ENCODE measurements around the gene CISD1. TPM values are rescaled to one million over a fixed set of nuclear protein-coding genes. Genes with fewer than 3 reads are reported as not detected.

CISD1 gene
- total and polyA plus RNA-seq, 5 donors from 2014 or later, result 4.4 to 79.5 (median 51.6) TPM

GRCh38 chr10:58302254-58302653 is 33.3 kb downstream of the CISD1 start:
- Mint-ChIP-seq H3K9me3 (peaks cover 0 to 1% (median 0%) of the 10 kb centered on the region in 7 donors), H3K27ac (no peak overlapping the region), H3K4me3 (no peak overlapping the region), H3K27me3 (peaks cover 21% of the 10 kb centered on the region), H3K4me1 (peaks cover 0 to 5% (median 2%) of the 10 kb centered on the region in 4 donors), H3K36me3 (no peaks in the 10 kb centered on the region)
- H3K36me3 ChIP-seq (ENCODE audit: control insufficient read depth, insufficient read depth, low read length), result no peaks in the 10 kb centered on the region
- DNase-seq, result no peak
- no peaks in the 10 kb centered on the region for H3K4me1 ChIP-seq (ENCODE audit: control insufficient read depth, insufficient read depth, low read length, poor library complexity, severe bottlenecking)
- ATAC-seq (ENCODE audit: low read depth in 2 of 2), result no peak
- H3K27ac ChIP-seq (ENCODE audit: insufficient read depth, low read length, poor library complexity, severe bottlenecking), result no peak overlapping the region
- no peaks in the 10 kb centered on the region for H3K9me3 ChIP-seq (ENCODE audit: control insufficient read depth in 2 of 2, low read length in 2 of 2)
- H3K4me3 ChIP-seq (ENCODE audit: low read depth, low read length), result no peak overlapping the region
- H3K27me3 ChIP-seq (ENCODE audit: control insufficient read depth, insufficient read depth, low read length), result peaks cover 2% of the 10 kb centered on the region

DNA sequence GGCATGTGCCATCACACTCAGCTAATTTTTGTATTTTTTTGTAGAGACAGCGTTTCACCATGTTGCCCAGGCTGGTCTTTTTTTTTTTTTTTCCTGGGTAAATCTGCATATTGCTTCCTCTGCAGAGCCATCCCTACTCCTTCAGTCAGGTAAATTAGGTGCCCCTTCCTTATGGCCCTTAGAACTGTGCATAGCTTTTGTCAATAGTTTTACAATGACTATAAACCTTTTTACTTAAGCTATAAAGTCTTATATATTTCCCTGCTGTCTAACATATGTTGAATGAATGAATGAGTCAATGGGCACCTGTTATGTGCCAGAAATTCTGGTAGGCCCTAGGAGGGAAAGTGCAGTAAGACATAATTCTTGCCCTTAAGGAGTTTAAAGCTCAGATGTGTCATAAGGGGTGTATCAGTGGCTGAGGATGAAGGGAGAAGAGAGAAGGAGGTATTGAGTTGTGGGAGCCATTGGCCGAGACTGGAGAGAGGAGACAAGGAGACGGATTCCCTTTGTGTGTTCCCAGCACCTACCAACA is 35.2 kb downstream of the CISD1 start:
- H3K9me3 ChIP-seq (ENCODE audit: control insufficient read depth in 2 of 2, low read length in 2 of 2), result no peaks in the 10 kb centered on the region
- peaks cover 2% of the 10 kb centered on the region for H3K27me3 ChIP-seq (ENCODE audit: control insufficient read depth, insufficient read depth, low read length)
- H3K36me3 Mint-ChIP-seq, result no peaks in the 10 kb centered on the region
- peaks cover 0 to 5% (median 2%) of the 10 kb centered on the region in 4 donors for H3K4me1 Mint-ChIP-seq
- H3K4me1 ChIP-seq (ENCODE audit: control insufficient read depth, insufficient read depth, low read length, poor library complexity, severe bottlenecking), result no peaks in the 10 kb centered on the region
- H3K27ac ChIP-seq (ENCODE audit: insufficient read depth, low read length, poor library complexity, severe bottlenecking), result no peak overlapping the region
- H3K27ac Mint-ChIP-seq, result no peak overlapping the region
- H3K36me3 ChIP-seq (ENCODE audit: control insufficient read depth, insufficient read depth, low read length), result no peaks in the 10 kb centered on the region
- H3K4me3 ChIP-seq (ENCODE audit: low read depth, low read length), result no peak overlapping the region
- DNase-seq (no peak), ATAC-seq (ENCODE audit: low read depth in 2 of 2) (no peak)
- peaks cover 31% of the 10 kb centered on the region for H3K27me3 Mint-ChIP-seq
- no peak overlapping the region for H3K4me3 Mint-ChIP-seq
- H3K9me3 Mint-ChIP-seq, result peaks cover 0 to 1% (median 0%) of the 10 kb centered on the region in 7 donors

- H3K4me3 Mint-ChIP-seq, result no peak overlapping the region
- Histone ChIP-seq H3K27ac (ENCODE audit: insufficient read depth, low read length, poor library complexity, severe bottlenecking) (no peak overlapping the region), H3K9me3 (ENCODE audit: control insufficient read depth in 2 of 2, low read length in 2 of 2) (no peaks in the 10 kb centered on the region), H3K4me1 (ENCODE audit: control insufficient read depth, insufficient read depth, low read length, poor library complexity, severe bottlenecking) (no peaks in the 10 kb centered on the region), H3K36me3 (ENCODE audit: control insufficient read depth, insufficient read depth, low read length) (no peaks in the 10 kb centered on the region), H3K4me3 (ENCODE audit: low read depth, low read length) (no peak overlapping the region), H3K27me3 (ENCODE audit: control insufficient read depth, insufficient read depth, low read length) (peaks cover 2% of the 10 kb centered on the region)
- peaks cover 0 to 1% (median 0%) of the 10 kb centered on the region in 7 donors for H3K9me3 Mint-ChIP-seq
- no peaks in the 10 kb centered on the region for H3K4me1 Mint-ChIP-seq
- DNase-seq, result no peak
- no peak for ATAC-seq (ENCODE audit: low read depth in 2 of 2)
- peaks cover 24% of the 10 kb centered on the region for H3K27me3 Mint-ChIP-seq
- H3K36me3 Mint-ChIP-seq, result no peaks in the 10 kb centered on the region
- peak overlapping the region in 1 of 3 donors; percentile 12 for H3K27ac Mint-ChIP-seq
Measured at GRCh38 chr10:58305821-58306220, 36.9 kb downstream of the CISD1 start.

- no peaks in the 10 kb centered on the region for H3K36me3 Mint-ChIP-seq
- peaks cover 20% of the 10 kb centered on the region for H3K27me3 Mint-ChIP-seq
- H3K27ac Mint-ChIP-seq, result no peak overlapping the region
- Histone ChIP-seq H3K36me3 (ENCODE audit: control insufficient read depth, insufficient read depth, low read length) (no peaks in the 10 kb centered on the region), H3K4me3 (ENCODE audit: low read depth, low read length) (no peak overlapping the region), H3K27ac (ENCODE audit: insufficient read depth, low read length, poor library complexity, severe bottlenecking) (no peak overlapping the region), H3K9me3 (ENCODE audit: control insufficient read depth in 2 of 2, low read length in 2 of 2) (no peaks in the 10 kb centered on the region), H3K4me1 (ENCODE audit: control insufficient read depth, insufficient read depth, low read length, poor library complexity, severe bottlenecking) (no peaks in the 10 kb centered on the region), H3K27me3 (ENCODE audit: control insufficient read depth, insufficient read depth, low read length) (peaks cover 5% of the 10 kb centered on the region)
- DNase-seq, result no peak
- H3K4me1 Mint-ChIP-seq, result no peaks in the 10 kb centered on the region
- peaks cover 0 to 4% (median 0%) of the 10 kb centered on the region in 7 donors for H3K9me3 Mint-ChIP-seq
- ATAC-seq (ENCODE audit: low read depth in 2 of 2), result no peak
- H3K4me3 Mint-ChIP-seq, result no peak overlapping the region
Measured at GRCh38 chr10:58307676-58308075, 38.7 kb downstream of the CISD1 start.

GRCh38 chr10:58311026-58311425 is 42.1 kb downstream of the CISD1 start:
- Histone ChIP-seq H3K4me1 (ENCODE audit: control insufficient read depth, insufficient read depth, low read length, poor library complexity, severe bottlenecking) (no peaks in the 10 kb centered on the region), H3K27me3 (ENCODE audit: control insufficient read depth, insufficient read depth, low read length) (peaks cover 3% of the 10 kb centered on the region), H3K27ac (ENCODE audit: insufficient read depth, low read length, poor library complexity, severe bottlenecking) (no peak overlapping the region), H3K9me3 (ENCODE audit: control insufficient read depth in 2 of 2, low read length in 2 of 2) (no peaks in the 10 kb centered on the region), H3K36me3 (ENCODE audit: control insufficient read depth, insufficient read depth, low read length) (no peaks in the 10 kb centered on the region), H3K4me3 (ENCODE audit: low read depth, low read length) (no peak overlapping the region)
- DNase-seq (no peak), ATAC-seq (ENCODE audit: low read depth in 2 of 2) (no peak)
- no peaks in the 10 kb centered on the region for H3K4me1 Mint-ChIP-seq
- no peaks in the 10 kb centered on the region for H3K36me3 Mint-ChIP-seq
- H3K27me3 Mint-ChIP-seq, result peaks cover 25% of the 10 kb centered on the region
- no peak overlapping the region for H3K27ac Mint-ChIP-seq
- peaks cover 0 to 4% (median 0%) of the 10 kb centered on the region in 7 donors for H3K9me3 Mint-ChIP-seq
- no peak overlapping the region for H3K4me3 Mint-ChIP-seq

GRCh38 chr10:58316874-58317273 is 47.9 kb downstream of the CISD1 start:
- H3K9me3 ChIP-seq (ENCODE audit: control insufficient read depth in 2 of 2, low read length in 2 of 2), result no peaks in the 10 kb centered on the region
- no peaks in the 10 kb centered on the region for H3K4me1 ChIP-seq (ENCODE audit: control insufficient read depth, insufficient read depth, low read length, poor library complexity, severe bottlenecking)
- peaks cover 2% of the 10 kb centered on the region for H3K27me3 ChIP-seq (ENCODE audit: control insufficient read depth, insufficient read depth, low read length)
- no peak for ATAC-seq (ENCODE audit: low read depth in 2 of 2)
- H3K9me3 Mint-ChIP-seq, result no peaks in the 10 kb centered on the region
- H3K27me3 Mint-ChIP-seq, result peaks cover 16% of the 10 kb centered on the region
- no peaks in the 10 kb centered on the region for H3K36me3 Mint-ChIP-seq
- H3K27ac ChIP-seq (ENCODE audit: insufficient read depth, low read length, poor library complexity, severe bottlenecking), result no peak overlapping the region
- no peak overlapping the region for H3K4me3 Mint-ChIP-seq
- H3K4me3 ChIP-seq (ENCODE audit: low read depth, low read length), result no peak overlapping the region
- no peaks in the 10 kb centered on the region for H3K4me1 Mint-ChIP-seq
- H3K27ac Mint-ChIP-seq, result no peak overlapping the region
- no peaks in the 10 kb centered on the region for H3K36me3 ChIP-seq (ENCODE audit: control insufficient read depth, insufficient read depth, low read length)
- no peak for DNase-seq

- Mint-ChIP-seq H3K4me3 (no peak overlapping the region), H3K9me3 (no peaks in the 10 kb centered on the region), H3K36me3 (no peaks in the 10 kb centered on the region), H3K27ac (no peak overlapping the region), H3K27me3 (peaks cover 13% of the 10 kb centered on the region), H3K4me1 (peaks cover 0 to 11% (median 8%) of the 10 kb centered on the region in 4 donors)
- no peak overlapping the region for H3K4me3 ChIP-seq (ENCODE audit: low read depth, low read length)
- H3K27me3 ChIP-seq (ENCODE audit: control insufficient read depth, insufficient read depth, low read length), result peaks cover 2% of the 10 kb centered on the region
- peaks cover 5% of the 10 kb centered on the region for H3K4me1 ChIP-seq (ENCODE audit: control insufficient read depth, insufficient read depth, low read length, poor library complexity, severe bottlenecking)
- H3K36me3 ChIP-seq (ENCODE audit: control insufficient read depth, insufficient read depth, low read length), result no peaks in the 10 kb centered on the region
- ATAC-seq (ENCODE audit: low read depth in 2 of 2) (no peak), DNase-seq (no peak)
- no peak overlapping the region for H3K27ac ChIP-seq (ENCODE audit: insufficient read depth, low read length, poor library complexity, severe bottlenecking)
- no peaks in the 10 kb centered on the region for H3K9me3 ChIP-seq (ENCODE audit: control insufficient read depth in 2 of 2, low read length in 2 of 2)
Measured at GRCh38 chr10:58318346-58318745, 49.4 kb downstream of the CISD1 start.

GRCh38 chr10:58319599-58319998 is 50.6 kb downstream of the CISD1 start:
- H3K36me3 ChIP-seq (ENCODE audit: control insufficient read depth, insufficient read depth, low read length), result no peaks in the 10 kb centered on the region
- H3K27ac ChIP-seq (ENCODE audit: insufficient read depth, low read length, poor library complexity, severe bottlenecking), result no peak overlapping the region
- Mint-ChIP-seq H3K27ac (no peak overlapping the region), H3K4me1 (peaks cover 0 to 12% (median 8%) of the 10 kb centered on the region in 4 donors), H3K27me3 (peaks cover 9% of the 10 kb centered on the region), H3K4me3 (no peak overlapping the region), H3K36me3 (no peaks in the 10 kb centered on the region), H3K9me3 (no peaks in the 10 kb centered on the region)
- H3K4me1 ChIP-seq (ENCODE audit: control insufficient read depth, insufficient read depth, low read length, poor library complexity, severe bottlenecking), result peaks cover 5% of the 10 kb centered on the region
- H3K9me3 ChIP-seq (ENCODE audit: control insufficient read depth in 2 of 2, low read length in 2 of 2), result no peaks in the 10 kb centered on the region
- ATAC-seq (ENCODE audit: low read depth in 2 of 2), result no peak
- no peak overlapping the region for H3K4me3 ChIP-seq (ENCODE audit: low read depth, low read length)
- peaks cover 2% of the 10 kb centered on the region for H3K27me3 ChIP-seq (ENCODE audit: control insufficient read depth, insufficient read depth, low read length)
- no peak for DNase-seq

All from CD4-positive, CD25-positive, alpha-beta regulatory T cell (primary cell).